ENCODE results near the gene MBP. TPM values are rescaled to one million over a fixed set of nuclear protein-coding genes. Genes with fewer than 3 reads are reported as not detected.

The MBP gene
- total RNA-seq, 4 donors from 2014 or later, result 40.9 to 67.7 (median 51.8) TPM

- Histone ChIP-seq H3K4me1 (no peaks in the 10 kb centered on the region), H3K27me3 (no peaks in the 10 kb centered on the region), H3K36me3 (peaks cover 0 to 58% (median 2%) of the 10 kb centered on the region in 3 donors), H3K4me3 (no peak overlapping the region), H3K9me3 (no peaks in the 10 kb centered on the region), H3K27ac (no peak overlapping the region)
- TF ChIP-seq CTCF (IDR thresholded peaks at IDR 0.05), result no peak
- no peak for TF ChIP-seq POLR2A (IDR thresholded peaks at IDR 0.05)
- DNase-seq, result no peak
Measured at GRCh38 chr18:76937597-76937996, 195.0 kb downstream of the MBP start.

GRCh38 chr18:76936877-76937276 lies 195.7 kb downstream of the MBP start:
- H3K9me3 ChIP-seq, result no peaks in the 10 kb centered on the region
- H3K27ac ChIP-seq, result no peak overlapping the region
- H3K4me3 ChIP-seq, result no peak overlapping the region
- no peaks in the 10 kb centered on the region for H3K4me1 ChIP-seq
- no peaks in the 10 kb centered on the region for H3K27me3 ChIP-seq
- peaks cover 0 to 58% (median 2%) of the 10 kb centered on the region in 3 donors for H3K36me3 ChIP-seq
- TF ChIP-seq CTCF (IDR thresholded peaks at IDR 0.05), result no peak
- TF ChIP-seq POLR2A (IDR thresholded peaks at IDR 0.05), result no peak
- no peak for DNase-seq

- peaks cover 0 to 54% (median 2%) of the 10 kb centered on the region in 3 donors for H3K36me3 ChIP-seq
- H3K4me1 ChIP-seq, result no peaks in the 10 kb centered on the region
- no peak for DNase-seq
- no peaks in the 10 kb centered on the region for H3K9me3 ChIP-seq
- H3K4me3 ChIP-seq, result no peak overlapping the region
- TF ChIP-seq POLR2A (IDR thresholded peaks at IDR 0.05), result no peak
- TF ChIP-seq CTCF (IDR thresholded peaks at IDR 0.05), result no peak
- H3K27ac ChIP-seq, result no peak overlapping the region
- H3K27me3 ChIP-seq, result no peaks in the 10 kb centered on the region
Measured at GRCh38 chr18:76935722-76936337, 196.8 kb downstream of the MBP start.

- H3K4me3 ChIP-seq, result no peak overlapping the region
- no peaks in the 10 kb centered on the region for H3K9me3 ChIP-seq
- H3K4me1 ChIP-seq, result no peaks in the 10 kb centered on the region
- DNase-seq, result no peak
- no peak overlapping the region for H3K27ac ChIP-seq
- H3K27me3 ChIP-seq, result no peaks in the 10 kb centered on the region
- H3K36me3 ChIP-seq, result peaks cover 0 to 49% (median 5%) of the 10 kb centered on the region in 3 donors
- TF ChIP-seq CTCF (IDR thresholded peaks at IDR 0.05), result no peak
- no peak for TF ChIP-seq POLR2A (IDR thresholded peaks at IDR 0.05)
Measured at GRCh38 chr18:76932026-76932819, 200.4 kb downstream of the MBP start.

GRCh38 chr18:76931171-76931570 lies 201.4 kb downstream of the MBP start:
- TF ChIP-seq CTCF (IDR thresholded peaks at IDR 0.05) (no peak), POLR2A (IDR thresholded peaks at IDR 0.05) (no peak)
- H3K4me3 ChIP-seq, result no peak overlapping the region
- H3K27me3 ChIP-seq, result no peaks in the 10 kb centered on the region
- H3K4me1 ChIP-seq, result no peaks in the 10 kb centered on the region
- no peak for DNase-seq
- no peak overlapping the region for H3K27ac ChIP-seq
- peaks cover 0 to 45% (median 3%) of the 10 kb centered on the region in 3 donors for H3K36me3 ChIP-seq
- H3K9me3 ChIP-seq, result no peaks in the 10 kb centered on the region

Other genes with a start within 250 kb of the MBP start
- under 1 TPM in 2 of 4 donors, not detected in 2; 0.27 to 0.83 TPM for gene GALR1, start 117.1 kb upstream of the MBP start, total RNA-seq